Breast epithelium (tissue), 4 donors: Measurements from ENCODE around the gene SCPEP1. TPM values are rescaled to one million over a fixed set of nuclear protein-coding genes. Genes with fewer than 3 reads are reported as not detected.

Source experiments
- DNase-seq, 2 donors: peaks; one replicate each; pipeline ENCODE4 v3.0.0-alpha.2; 2019; ENCODE audit warnings: low spot score in 2 of 2
- H3K27ac ChIP-seq, 2 donors: fragments of 200-600 bp; sonication (generic) in 1 of 2; one replicate each; pipeline ENCODE4 v1.5.1; 2016 to 2019; ENCODE audit warnings: mild to moderate bottlenecking in 1 of 2
- H3K27me3 ChIP-seq, 2 donors: fragments of 200-600 bp; sonication (generic) in 1 of 2; one replicate each; pipeline versions ENCODE4 v1.5.1 to v1.6.0; 2017 to 2019; ENCODE audit warnings: control low read depth in 1 of 2, mild to moderate bottlenecking in 1 of 2
- H3K36me3 ChIP-seq: fragments of 200-600 bp; one replicate; pipeline ENCODE4 v1.5.1; 2019
- H3K4me1 ChIP-seq, 2 donors: fragments of 200-600 bp; sonication (generic); one replicate each; pipeline ENCODE4 v1.5.1; 2016 to 2019; ENCODE audit warnings: control low read depth in 1 of 2
- H3K4me3 ChIP-seq, 3 donors: fragments of 200-600 bp; sonication (generic); 1 replicate in 2 of 3; 2 replicates in 1 of 3; pipeline ENCODE4 v1.5.1; 2016 to 2019; ENCODE audit warnings: mild to moderate bottlenecking in 3 of 3, moderate library complexity in 2 of 3
- H3K9me3 ChIP-seq, 2 donors: fragments of 200-600 bp; sonication (generic) in 1 of 2; one replicate each; pipeline ENCODE4 v1.5.1; 2016 to 2019; ENCODE audit warnings: control low read depth in 1 of 2
- POLR2A ChIP-seq: fragments of 450-650 bp; IDR thresholded peaks from one replicate; pipeline ENCODE4 v1.6.1; 2016; ENCODE audit warnings: antibody characterized with exemption, mild to moderate bottlenecking, moderate library complexity
- POLR2AphosphoS5 ChIP-seq, 3 donors: sonication (generic); formaldehyde crosslinking; IDR thresholded peaks; one replicate each; pipeline ENCODE4 v1.6.1; 2017; ENCODE audit warnings: antibody characterized with exemption in 3 of 3
- intact Hi-C: fragments of 100-400 bp; cut with DNase I; formaldehyde crosslinking; loops from one replicate; pipeline ENCODE4 v1.15.1; 2023; ENCODE audit warnings: low total_unique reads
- total RNA-seq, 3 donors: library from RNA; depleted of rRNA; stranded (reverse); fragments of >200 nt; gene quantifications; one replicate each; pipeline ENCODE4 v1.1.0, GENCODE V29; 2016
- TF ChIP-seq, protein P1 (sequence below), 3 donors: fragments of 450-650 bp; IDR thresholded peaks; one replicate each; pipeline ENCODE4 v1.5.1; 2016 to 2017; ENCODE audit warnings: antibody characterized with exemption in 3 of 3, mild to moderate bottlenecking in 3 of 3, moderate library complexity in 3 of 3

The SCPEP1 gene
- total RNA-seq, 3 donors from 2014 or later: 55.4 to 264 (median 146) TPM

DNA sequence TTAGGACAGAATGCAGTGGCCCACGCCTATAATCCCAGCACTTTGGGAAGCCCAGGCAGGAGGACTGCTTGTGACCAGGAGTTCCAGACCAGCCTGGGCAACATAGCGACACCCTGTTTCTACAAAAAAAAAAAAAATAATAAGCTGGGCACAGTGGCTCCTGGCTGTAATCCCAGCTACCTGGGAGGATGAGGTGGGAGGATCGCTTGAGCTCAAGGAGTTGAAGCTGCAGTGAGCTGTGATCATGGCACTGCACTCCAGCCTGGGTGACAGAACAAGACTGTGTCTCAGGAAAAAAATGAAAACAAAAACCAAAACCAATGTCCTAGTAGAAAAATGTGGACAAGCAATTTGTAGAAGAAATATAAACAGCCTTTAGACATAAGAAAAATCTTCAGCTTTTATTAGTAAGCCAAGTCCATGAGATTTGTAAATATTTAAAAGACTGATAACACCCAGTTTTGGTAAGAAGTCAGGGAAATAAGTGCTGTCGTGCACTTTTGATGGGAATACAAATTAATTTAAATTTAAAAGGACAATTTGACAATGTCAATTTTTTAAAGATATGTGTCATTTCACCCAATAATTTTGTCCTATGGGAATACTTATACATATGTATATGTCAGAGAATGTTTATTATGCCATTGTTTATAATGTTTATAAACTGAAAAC is 11.1 kb downstream of the SCPEP1 start:
- intact Hi-C loops: no loop called here
- no peak for TF ChIP-seq POLR2AphosphoS5 (IDR thresholded peaks at IDR 0.05)
- TF ChIP-seq, protein P1, sequence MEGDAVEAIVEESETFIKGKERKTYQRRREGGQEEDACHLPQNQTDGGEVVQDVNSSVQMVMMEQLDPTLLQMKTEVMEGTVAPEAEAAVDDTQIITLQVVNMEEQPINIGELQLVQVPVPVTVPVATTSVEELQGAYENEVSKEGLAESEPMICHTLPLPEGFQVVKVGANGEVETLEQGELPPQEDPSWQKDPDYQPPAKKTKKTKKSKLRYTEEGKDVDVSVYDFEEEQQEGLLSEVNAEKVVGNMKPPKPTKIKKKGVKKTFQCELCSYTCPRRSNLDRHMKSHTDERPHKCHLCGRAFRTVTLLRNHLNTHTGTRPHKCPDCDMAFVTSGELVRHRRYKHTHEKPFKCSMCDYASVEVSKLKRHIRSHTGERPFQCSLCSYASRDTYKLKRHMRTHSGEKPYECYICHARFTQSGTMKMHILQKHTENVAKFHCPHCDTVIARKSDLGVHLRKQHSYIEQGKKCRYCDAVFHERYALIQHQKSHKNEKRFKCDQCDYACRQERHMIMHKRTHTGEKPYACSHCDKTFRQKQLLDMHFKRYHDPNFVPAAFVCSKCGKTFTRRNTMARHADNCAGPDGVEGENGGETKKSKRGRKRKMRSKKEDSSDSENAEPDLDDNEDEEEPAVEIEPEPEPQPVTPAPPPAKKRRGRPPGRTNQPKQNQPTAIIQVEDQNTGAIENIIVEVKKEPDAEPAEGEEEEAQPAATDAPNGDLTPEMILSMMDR (IDR thresholded peaks at IDR 0.05): no peak
- no peak for DNase-seq

GRCh38 chr17:56992364-56992763 is 14.4 kb downstream of the SCPEP1 start:
- no peaks in the 10 kb centered on the region for H3K9me3 ChIP-seq
- TF ChIP-seq POLR2AphosphoS5 (IDR thresholded peaks at IDR 0.05) (no peak), POLR2A (no peak)
- TF ChIP-seq, protein P1 (IDR thresholded peaks at IDR 0.05): no peak
- intact Hi-C loops: no loop called here
- H3K27me3 ChIP-seq: no peaks in the 10 kb centered on the region
- no peaks in the 10 kb centered on the region for H3K4me1 ChIP-seq
- H3K36me3 ChIP-seq: no peaks in the 10 kb centered on the region
- H3K4me3 ChIP-seq: no peak overlapping the region
- H3K27ac ChIP-seq: no peak overlapping the region
- DNase-seq: no peak

More for the DNA sequence above, 11.1 kb downstream of the SCPEP1 start:
- Histone ChIP-seq H3K36me3 (no peaks in the 10 kb centered on the region), H3K4me1 (no peaks in the 10 kb centered on the region), H3K9me3 (no peaks in the 10 kb centered on the region), H3K4me3 (no peak overlapping the region), H3K27ac (no peak overlapping the region), H3K27me3 (no peaks in the 10 kb centered on the region)

- intact Hi-C loops: no loop called here
- H3K4me3 ChIP-seq: no peak overlapping the region
- no peak overlapping the region for H3K27ac ChIP-seq
- no peaks in the 10 kb centered on the region for H3K4me1 ChIP-seq
- H3K27me3 ChIP-seq: no peaks in the 10 kb centered on the region
- no peak for DNase-seq
- H3K9me3 ChIP-seq: no peaks in the 10 kb centered on the region
- TF ChIP-seq POLR2AphosphoS5 (IDR thresholded peaks at IDR 0.05): no peak
- no peaks in the 10 kb centered on the region for H3K36me3 ChIP-seq
These were observed 16.3 kb downstream of the SCPEP1 start for GRCh38 chr17:56994009-56994792.

DNA sequence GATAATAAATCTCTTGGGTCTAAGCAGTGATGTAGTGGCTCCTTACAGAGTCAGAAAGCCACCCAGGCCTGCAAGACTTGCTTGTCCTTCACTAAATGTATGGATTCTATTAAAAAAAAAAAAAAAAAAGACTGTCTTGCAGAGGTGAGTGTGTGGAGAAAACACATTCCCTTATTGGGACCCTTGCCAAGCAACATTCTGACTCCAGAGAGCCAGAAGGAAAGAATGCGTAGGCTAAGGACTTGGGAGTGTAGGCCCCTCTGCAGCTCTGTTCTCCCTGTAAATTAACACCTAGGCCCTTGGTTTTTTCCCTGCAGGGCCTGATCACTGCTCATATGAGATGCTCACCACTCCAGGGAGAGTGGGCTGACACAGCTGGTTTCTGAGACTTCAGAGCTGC is 17.8 kb downstream of the SCPEP1 start:
- TF ChIP-seq POLR2AphosphoS5 (IDR thresholded peaks at IDR 0.05) (no peak), POLR2A (no peak)
- TF ChIP-seq, protein P1 (IDR thresholded peaks at IDR 0.05): no peak
- H3K27ac ChIP-seq: no peak overlapping the region
- H3K4me3 ChIP-seq: no peak overlapping the region
- no peaks in the 10 kb centered on the region for H3K9me3 ChIP-seq
- no peaks in the 10 kb centered on the region for H3K27me3 ChIP-seq
- H3K36me3 ChIP-seq: no peaks in the 10 kb centered on the region
- DNase-seq: no peak
- intact Hi-C loops: no loop called here
- H3K4me1 ChIP-seq: no peaks in the 10 kb centered on the region

DNA sequence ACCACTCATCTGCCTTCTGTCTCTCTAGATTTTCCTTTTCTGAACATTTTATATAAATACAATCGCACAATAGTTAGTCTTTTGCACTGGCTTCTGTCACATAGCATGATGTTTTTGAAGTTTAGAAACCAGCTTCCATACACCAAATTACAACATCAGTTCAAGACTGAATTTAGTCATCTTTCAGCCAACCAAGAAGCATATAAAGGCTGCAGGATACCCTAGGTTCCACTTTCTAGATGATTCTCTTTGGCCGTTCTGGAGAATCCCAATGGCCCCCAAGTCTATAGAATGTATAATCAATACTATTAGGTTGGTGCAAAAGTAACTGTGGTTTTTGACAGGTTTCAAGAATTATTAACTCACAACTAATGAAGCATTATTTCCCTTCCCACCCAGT is 19.4 kb downstream of the SCPEP1 start:
- Histone ChIP-seq H3K4me3 (no peak overlapping the region), H3K9me3 (no peaks in the 10 kb centered on the region), H3K27me3 (no peaks in the 10 kb centered on the region), H3K4me1 (no peaks in the 10 kb centered on the region), H3K36me3 (no peaks in the 10 kb centered on the region), H3K27ac (no peak overlapping the region)
- no peak for TF ChIP-seq POLR2A
- TF ChIP-seq, protein P1 (IDR thresholded peaks at IDR 0.05): no peak
- no peak for TF ChIP-seq POLR2AphosphoS5 (IDR thresholded peaks at IDR 0.05)
- intact Hi-C loops: no loop called here
- DNase-seq: no peak
